EL (cell line): ENCODE measurements around the gene CNTRL.
A peak's percentile ranks its signal among the peaks of the same experiment; 100 is the strongest.
"Not testable (repeated sequence)": the region's sequence is repeated elsewhere in the genome, so short reads cannot be mapped to it uniquely, and the experiment has no call there.

Experiments used
- DNase-seq: peaks from one replicate; pipeline ENCODE4 v3.0.0-alpha.2; 2016

CNTRL gene

GRCh38 chr9:121133104-121133816 lies 58.5 kb downstream of the CNTRL start:
- no peak for DNase-seq

- no peak for DNase-seq
Observed at GRCh38 chr9:121135642-121136041, 60.9 kb downstream of the CNTRL start.

- DNase-seq: no peak
Observed at GRCh38 chr9:121138561-121138960, 63.8 kb downstream of the CNTRL start.

- DNase-seq: peak; percentile 30
Observed at GRCh38 chr9:121138973-121139372, 64.2 kb downstream of the CNTRL start.

- no peak for DNase-seq
Observed at GRCh38 chr9:121140162-121140561, 65.4 kb downstream of the CNTRL start.

- DNase-seq: no peak
Observed at GRCh38 chr9:121141306-121141705, 66.6 kb downstream of the CNTRL start.

GRCh38 chr9:121141706-121142105 lies 67.0 kb downstream of the CNTRL start:
- DNase-seq: peak; percentile 45

GRCh38 chr9:121143771-121144170 lies 69.0 kb downstream of the CNTRL start:
- no peak for DNase-seq

GRCh38 chr9:121144482-121144881 lies 69.7 kb downstream of the CNTRL start:
- no peak for DNase-seq

- no peak for DNase-seq
Observed at GRCh38 chr9:121150188-121150587, 75.4 kb downstream of the CNTRL start.

GRCh38 chr9:121153642-121154041 lies 78.9 kb downstream of the CNTRL start:
- DNase-seq: no peak

- DNase-seq: no peak
Observed at GRCh38 chr9:121154782-121155181, 80.0 kb downstream of the CNTRL start.

GRCh38 chr9:121156263-121156731 lies 81.5 kb downstream of the CNTRL start:
- DNase-seq: peak; percentile 79

GRCh38 chr9:121157939-121158338 lies 83.2 kb downstream of the CNTRL start:
- DNase-seq: no peak

- DNase-seq: no peak
Observed at GRCh38 chr9:121160025-121160424, 85.3 kb downstream of the CNTRL start.

GRCh38 chr9:121168052-121168451 lies 93.3 kb downstream of the CNTRL start:
- DNase-seq: no peak

GRCh38 chr9:121169094-121169601 lies 94.4 kb downstream of the CNTRL start:
- DNase-seq: peak; percentile 13

- DNase-seq: no peak
Observed at GRCh38 chr9:121171236-121171635, 96.5 kb downstream of the CNTRL start.

GRCh38 chr9:121172726-121173487 lies 98.2 kb downstream of the CNTRL start:
- no peak for DNase-seq

- DNase-seq: no peak
Observed at GRCh38 chr9:121173501-121173900, 98.7 kb downstream of the CNTRL start.

GRCh38 chr9:121178676-121179372 lies 104.1 kb downstream of the CNTRL start:
- no peak for DNase-seq

GRCh38 chr9:121179373-121179721 lies 104.6 kb downstream of the CNTRL start:
- DNase-seq: not testable (repeated sequence)

- DNase-seq: no peak
Observed at GRCh38 chr9:121179930-121180681, 105.4 kb downstream of the CNTRL start.
